NCI-H524 treated with DMSO at 0.1 percent for 48 hours (cell line): ENCODE measurements around the gene PGGHG.
"Not testable (repeated sequence)": the region's sequence is repeated elsewhere in the genome, so short reads cannot be mapped to it uniquely, and the experiment has no call there.

Experiments used
- DNase-seq: peaks from one replicate; lab custom pipeline; 2025; lab: John Stamatoyannopoulos, UW

Gene PGGHG

GRCh38 chr11:297586-298405 lies 8.9 kb downstream of the PGGHG start:
- no peak for DNase-seq

- DNase-seq: no peak
These were observed 9.6 kb downstream of the PGGHG start for GRCh38 chr11:298406-299065.

- DNase-seq: no peak
These were observed 10.4 kb downstream of the PGGHG start, which contains the start of gene IFITM5 for GRCh38 chr11:299081-299891. TSS of gene IFITM5 (minus strand) at chr11:299526. CDS start at chr11:299490, 36 bp downstream.

GRCh38 chr11:299951-300735 lies 11.2 kb downstream of the PGGHG start:
- DNase-seq: no peak

GRCh38 chr11:303363-303762 lies 14.4 kb downstream of the PGGHG start:
- no peak for DNase-seq

GRCh38 chr11:304061-304506 lies 15.2 kb downstream of the PGGHG start:
- no peak for DNase-seq

- no peak for DNase-seq
These were observed 16.3 kb downstream of the PGGHG start for GRCh38 chr11:304915-305843.

- no peak for DNase-seq
These were observed 16.9 kb downstream of the PGGHG start for GRCh38 chr11:305844-306211.

- no peak for DNase-seq
These were observed 17.9 kb downstream of the PGGHG start for GRCh38 chr11:306645-307371.

- DNase-seq: not testable (repeated sequence)
These were observed 19.1 kb downstream of the PGGHG start, which contains the start of gene IFITM2 for GRCh38 chr11:307766-308708. TSS of gene IFITM2 (plus strand) at chr11:307816. CDS start at chr11:308193, 377 bp downstream.

- not testable (repeated sequence) for DNase-seq
These were observed 20.1 kb downstream of the PGGHG start for GRCh38 chr11:308740-309665.

GRCh38 chr11:309979-310572 lies 21.1 kb downstream of the PGGHG start:
- not testable (repeated sequence) for DNase-seq

- not testable (repeated sequence) for DNase-seq
These were observed 22.3 kb downstream of the PGGHG start for GRCh38 chr11:311013-311748.

- DNase-seq: no peak
These were observed 23.3 kb downstream of the PGGHG start for GRCh38 chr11:312092-312816.

GRCh38 chr11:313304-313786 lies 24.4 kb downstream of the PGGHG start:
- no peak for DNase-seq
